Measurements from ENCODE around the gene IL2RA.
"Not testable (repeated sequence)": the region's sequence is repeated elsewhere in the genome, so short reads cannot be mapped to it uniquely, and the experiment has no call there.

Gene IL2RA

DNA sequence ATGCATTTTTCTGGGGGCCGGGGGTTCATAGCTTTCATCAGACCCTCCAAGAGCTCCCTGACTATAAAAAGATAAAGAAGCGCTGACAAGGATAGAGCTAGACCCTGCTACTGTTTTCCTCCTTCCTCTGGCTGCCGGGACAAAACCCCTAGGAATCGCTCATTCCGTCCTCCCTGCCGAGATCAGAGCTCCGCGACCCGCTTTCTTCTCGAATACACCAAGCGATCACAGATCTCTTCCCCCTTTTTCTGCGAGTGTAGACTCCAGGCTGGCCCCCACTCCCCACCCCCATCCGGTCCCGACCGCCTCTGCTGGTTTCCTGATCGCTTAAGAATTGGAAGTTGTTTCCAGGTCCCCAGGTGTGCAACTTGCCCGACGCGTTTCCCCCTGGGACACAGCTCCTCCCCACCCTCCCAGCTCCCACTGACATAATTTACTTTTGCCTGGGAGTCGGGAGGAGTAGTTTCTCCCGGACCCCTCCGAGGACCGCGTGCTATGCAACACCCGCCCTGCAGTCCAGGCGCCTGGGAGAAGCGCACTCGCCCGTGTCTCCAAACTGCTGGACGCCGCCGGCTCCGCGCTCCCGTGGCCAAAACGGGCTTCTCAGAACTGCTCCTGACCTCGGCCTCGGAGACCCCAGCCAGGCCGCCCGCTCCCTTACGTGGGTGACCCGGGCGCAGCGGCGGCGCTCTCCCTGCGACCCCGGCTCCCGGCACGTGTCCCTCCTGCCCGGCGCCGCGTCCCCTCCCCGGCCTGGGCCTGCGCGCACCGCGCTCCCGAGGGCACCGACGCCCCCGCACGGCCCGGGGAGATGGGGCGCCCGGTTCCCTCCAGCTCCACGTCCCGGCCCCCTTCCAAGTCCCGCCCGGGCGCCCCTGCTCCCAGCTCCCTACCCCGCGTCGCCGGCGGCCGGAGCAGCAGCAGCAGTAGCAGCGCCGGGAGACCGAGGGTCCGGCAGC, 85.4 kb downstream of the IL2RA start:
- peak; percentile 72 for DNase-seq

DNA sequence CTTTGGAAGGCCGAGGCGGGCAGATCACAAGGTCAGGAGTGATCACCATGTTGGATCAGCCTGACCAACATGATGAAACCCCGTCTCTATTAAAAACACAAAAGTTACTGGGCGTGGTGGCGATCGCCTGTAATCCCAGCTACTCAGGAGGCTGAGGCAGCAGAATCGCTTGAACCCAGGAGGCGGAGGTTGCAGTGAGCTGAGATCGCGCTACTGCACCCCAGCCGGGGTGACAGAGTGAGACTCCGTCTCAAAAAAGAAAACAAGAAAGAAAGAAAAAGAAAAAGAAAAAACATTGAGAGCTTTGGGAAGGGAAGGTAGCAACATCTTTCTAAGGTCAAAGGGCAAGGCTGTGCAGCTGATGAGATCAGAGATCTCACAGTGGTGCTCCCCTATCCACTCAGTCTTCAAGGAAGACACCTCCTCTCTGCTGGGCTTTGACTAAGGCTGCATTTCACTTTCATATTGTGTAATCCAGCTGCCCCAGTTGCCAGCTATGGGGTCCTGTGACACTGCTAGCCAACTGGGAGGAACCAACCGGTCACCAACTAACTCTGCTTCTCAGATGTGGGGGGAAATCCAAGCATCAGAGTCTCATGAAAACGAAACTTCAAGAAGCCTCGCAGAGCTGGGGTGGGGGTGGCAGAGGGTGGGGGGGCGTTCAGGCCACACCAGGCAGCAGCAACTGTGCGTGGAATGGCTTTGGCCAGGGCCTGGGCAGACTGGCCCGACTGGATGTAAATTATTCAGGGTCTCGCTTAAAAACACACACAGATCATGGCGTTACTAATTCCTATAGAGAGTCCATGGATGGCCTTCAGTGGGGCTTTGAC, 86.3 kb downstream of the IL2RA start:
- peak; percentile 78 for DNase-seq

DNA sequence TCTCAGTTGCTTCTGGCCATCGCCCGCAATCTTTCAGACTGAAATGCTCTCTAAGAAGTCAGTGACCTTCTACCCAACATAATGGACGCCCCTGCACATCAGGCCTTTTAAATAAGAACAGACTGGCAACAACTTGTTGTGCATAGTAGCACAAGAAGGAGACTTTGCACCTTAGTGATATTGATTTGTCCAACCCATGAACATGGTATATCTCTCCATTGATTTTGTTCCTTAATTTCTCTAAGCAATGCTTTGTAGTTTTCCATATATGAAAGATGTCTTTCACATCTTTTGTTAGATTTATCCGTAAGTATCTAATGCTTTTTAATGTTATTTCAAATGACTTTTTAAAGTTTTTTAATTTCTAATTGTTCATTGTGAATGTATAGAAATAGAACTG, 89.1 kb downstream of the IL2RA start:
- DNase-seq, result no peak

DNA sequence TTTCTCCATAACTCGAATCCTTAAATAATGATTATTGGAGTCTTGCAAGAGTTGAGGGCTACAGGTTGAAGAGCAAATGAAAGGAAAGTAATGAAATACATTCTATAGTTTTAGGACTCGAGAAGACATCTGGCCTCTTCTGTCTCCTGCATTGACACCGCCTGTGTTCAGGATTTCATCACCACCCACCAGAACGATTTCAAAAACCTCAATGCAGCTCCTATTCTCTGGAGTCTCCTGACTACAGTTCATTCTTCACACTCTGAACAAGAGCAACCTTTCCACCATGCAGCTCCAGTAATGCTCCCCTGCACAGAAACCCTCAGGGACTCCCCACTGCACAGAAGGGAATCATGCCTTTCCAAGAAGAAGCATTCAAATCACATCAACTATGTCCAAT, 90.3 kb downstream of the IL2RA start:
- DNase-seq, result no peak

DNA sequence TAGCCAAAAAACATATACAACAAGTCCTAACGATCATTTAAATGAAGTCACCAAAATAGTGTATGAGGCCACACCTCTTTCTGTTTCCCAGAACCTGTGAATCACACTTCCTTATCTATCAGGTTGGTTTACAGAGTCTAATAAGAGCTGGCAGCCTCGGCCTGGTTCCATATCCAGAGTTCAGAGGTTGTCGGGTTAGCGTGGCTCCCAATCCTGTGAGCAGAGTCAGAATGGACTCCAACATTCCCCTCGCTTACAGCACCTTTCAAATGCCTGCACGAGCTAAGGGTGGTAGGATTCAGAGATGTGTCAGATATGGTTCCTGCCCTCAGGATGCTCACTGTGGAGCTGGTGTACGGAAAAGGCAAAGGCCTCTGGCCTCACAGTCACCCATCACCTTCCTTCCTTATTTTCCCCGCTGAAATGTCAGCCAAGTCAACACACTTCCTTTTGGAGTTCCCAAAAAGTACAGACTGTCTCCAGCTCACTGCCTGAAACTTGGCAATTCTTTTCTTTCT, 90.8 kb downstream of the IL2RA start:
- peak; percentile 38 for DNase-seq

DNA sequence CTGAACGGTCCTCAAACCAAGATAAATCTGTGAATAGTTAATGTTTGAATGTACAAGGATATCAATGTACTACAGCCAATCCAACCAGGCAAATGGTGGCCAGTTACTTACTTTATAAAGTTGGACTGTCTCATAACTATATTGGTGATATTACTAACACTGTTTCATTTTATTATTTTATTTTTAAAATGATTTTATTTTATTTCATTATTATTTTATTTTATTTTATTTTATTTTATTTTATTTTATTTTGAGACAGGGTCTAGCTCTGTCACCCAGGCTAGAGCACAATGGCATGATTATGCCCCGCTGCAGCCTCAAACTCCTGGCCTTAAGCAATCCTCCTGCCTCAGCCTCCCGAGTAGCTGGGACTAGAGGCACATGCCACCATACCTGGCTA, 91.6 kb downstream of the IL2RA start:
- no peak for DNase-seq

DNA sequence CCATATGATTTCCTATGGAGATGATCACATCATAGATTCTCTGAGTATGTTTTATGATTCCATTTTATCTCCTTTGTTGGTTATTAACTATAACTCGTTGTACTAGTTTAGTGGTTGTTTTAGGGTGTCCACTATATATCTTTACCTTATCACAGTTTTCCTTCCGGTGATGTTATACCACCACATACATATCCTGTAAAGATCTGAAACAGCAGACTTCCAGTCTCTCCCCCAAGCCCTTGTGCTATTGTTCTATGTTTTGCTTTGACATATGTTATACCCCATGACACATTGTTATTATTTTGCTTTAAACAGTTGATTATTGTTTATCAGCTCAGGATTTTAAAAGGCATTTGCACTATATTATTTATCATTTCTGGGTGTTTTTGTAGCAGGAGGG, 92.1 kb downstream of the IL2RA start:
- no peak for DNase-seq

DNA sequence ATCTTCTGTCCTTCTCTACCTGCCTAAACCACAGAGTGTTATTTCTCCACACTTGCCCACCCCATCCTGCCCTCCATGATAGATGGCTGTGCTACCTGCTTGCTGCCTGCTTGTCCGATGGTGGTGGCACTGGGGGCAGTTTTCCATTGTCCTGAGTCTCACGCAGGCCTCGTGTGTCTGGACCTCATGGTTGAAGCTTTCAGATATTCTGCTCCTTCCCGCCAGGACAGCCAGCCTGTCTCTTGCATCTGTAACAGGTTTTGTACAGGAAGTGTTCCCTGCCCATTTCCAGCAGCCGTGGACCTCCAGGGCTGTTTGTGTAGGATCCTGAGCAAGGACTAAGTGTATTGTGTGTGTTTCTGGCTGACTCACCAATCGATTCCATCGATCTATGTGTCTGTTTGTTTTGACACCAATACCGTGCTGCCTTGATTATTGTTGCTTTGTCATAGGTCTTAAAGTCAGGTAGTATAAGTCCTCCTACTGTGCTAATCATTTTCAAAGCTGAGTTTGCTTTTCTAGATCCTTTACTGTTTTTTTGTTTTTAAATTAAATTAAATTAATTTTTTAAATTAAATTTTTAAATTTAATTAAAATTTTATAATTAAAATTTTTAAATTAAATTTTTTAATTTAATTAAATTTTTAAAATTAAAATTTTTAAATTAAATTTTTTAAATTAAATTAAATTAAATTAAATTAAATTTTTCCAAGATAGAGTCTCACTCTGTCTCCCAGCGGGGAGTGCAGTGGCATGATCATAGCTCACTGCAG, 93.3 kb downstream of the IL2RA start:
- no peak for DNase-seq

DNA sequence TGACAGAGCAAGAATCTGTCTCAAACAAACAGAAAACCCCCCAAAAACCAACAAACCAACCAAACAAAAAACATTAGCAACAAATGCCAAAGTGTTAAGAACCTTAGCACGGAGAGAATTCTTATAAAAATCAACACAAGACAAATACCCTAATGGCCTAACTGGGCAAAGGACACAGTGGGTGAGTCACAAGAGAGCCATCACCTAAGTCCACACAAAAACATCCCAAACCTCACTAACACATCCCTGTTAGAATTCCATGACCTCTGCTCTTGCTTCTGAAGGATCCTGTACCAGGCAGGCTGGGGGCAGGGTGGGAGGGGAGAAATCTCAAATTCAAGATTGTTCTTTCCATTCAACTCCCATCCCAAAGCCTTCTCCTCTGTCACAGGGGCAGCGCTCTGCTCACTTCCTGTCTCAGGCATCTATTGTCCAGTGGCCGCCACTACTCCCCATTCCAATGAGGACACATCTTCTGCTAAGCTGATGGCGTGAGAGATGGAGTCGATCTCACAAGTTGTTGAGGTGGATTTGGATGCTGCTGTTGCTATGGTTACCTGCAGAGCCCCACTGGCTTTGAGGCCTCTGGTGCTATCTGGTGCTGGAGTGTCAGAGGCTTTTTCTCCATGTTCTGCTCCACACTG, 94.0 kb downstream of the IL2RA start:
- no peak for DNase-seq

DNA sequence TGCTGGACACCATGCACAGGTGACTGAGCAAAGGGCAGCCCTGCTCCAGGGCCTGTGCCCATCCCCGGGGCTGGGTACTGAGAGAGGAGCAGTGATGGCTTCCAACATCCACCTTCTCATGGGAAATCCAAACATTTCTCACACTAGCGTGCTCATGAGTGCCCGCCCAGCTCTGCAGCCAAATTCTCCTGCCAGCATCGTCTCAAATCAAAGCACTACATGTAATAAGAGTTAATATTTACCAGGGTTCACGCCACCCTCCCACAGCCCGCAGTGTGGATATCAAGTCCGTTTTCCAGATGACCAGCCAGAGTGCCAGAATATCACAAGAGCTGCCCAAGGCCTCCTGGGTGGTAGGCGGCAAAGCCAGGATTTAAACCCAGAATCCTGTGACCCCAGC, 96.9 kb downstream of the IL2RA start:
- no peak for DNase-seq

DNA sequence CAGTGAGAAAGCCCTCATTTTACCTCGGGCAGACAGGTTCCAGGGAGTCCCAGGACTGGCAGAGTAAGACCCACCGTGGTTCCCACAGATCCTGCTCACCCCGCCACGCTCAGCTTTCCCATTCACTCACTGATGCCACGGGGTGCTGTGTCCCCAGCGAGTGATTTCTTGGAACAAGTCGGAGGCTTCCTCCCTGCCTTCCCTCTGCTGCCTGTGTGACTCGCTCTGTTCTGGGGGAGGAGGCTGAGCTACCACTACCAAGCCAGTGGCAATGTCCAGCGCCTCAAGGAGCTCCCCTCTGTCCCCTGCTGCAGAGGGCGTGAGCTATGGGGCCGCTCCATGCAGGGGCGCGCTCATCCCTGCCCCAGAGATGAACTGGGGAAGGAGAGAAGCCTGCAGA, 97.4 kb downstream of the IL2RA start:
- DNase-seq, result no peak

DNA sequence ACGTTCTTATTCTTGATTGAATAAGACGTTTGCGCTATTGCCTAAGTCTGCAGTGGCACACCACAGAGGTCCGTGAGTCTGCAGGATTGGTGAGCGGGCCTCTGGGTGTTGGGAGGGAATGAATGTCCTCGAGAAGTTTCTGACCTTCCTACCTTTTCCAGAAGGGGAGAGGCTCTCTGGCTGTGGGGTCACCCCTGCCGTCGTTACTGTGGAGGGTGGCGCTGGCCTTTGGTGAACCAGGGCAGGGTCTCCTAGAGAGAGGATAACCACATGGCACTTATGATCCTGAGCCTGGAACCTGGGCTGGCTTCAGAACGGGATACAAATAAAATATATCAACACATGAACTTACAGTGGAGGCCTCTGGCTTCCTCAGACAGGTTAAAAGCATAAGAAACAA, 98.6 kb downstream of the IL2RA start:
- no peak for DNase-seq

DNA sequence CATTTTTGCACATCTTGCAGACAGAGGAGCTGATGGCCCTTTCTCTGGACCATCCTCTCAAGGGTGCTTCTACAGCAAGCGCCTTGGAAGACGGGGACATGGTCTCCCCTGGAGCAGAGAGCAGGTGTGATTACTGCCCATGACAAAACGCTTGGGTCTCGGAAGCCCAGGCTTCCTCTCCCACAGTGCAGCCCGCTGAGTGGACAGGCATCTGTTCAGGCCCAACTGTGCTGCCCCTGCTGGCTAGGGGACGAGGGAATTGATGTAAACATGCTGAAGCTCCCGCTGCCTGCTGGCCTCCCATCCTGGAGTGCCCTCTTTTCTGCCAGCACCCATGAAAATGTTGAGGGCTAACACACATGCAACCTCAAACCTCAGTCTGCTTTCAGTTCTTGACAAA, 99.1 kb downstream of the IL2RA start:
- no peak for DNase-seq

DNA sequence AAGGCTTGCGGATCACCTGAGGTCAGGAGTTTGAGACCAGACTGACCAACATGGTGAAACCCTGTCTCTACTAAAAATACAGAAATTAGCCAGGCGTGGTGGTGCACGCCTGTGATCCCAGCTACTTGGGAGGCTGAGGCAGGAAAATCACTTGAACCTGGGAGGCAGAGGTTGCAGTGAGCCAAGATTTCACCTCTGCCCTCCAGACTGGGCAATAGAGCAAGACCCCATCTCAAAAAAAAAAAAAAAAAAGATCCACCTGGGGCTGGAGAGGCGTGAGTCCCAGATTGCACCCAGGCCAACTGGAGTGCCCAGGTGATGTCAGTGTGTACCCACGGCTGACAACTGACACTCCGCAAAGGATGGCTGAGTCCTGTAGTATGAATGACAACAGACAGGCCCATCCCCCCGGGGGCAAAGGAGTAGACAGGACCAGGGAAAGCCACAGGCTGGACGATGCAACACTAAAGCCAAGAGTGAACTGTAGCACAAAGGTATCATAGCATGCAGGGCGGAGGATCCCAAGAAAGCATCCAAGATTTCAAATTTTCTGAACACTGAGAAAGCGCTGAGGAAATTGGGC, 99.7 kb downstream of the IL2RA start:
- not testable (repeated sequence) for DNase-seq

DNA sequence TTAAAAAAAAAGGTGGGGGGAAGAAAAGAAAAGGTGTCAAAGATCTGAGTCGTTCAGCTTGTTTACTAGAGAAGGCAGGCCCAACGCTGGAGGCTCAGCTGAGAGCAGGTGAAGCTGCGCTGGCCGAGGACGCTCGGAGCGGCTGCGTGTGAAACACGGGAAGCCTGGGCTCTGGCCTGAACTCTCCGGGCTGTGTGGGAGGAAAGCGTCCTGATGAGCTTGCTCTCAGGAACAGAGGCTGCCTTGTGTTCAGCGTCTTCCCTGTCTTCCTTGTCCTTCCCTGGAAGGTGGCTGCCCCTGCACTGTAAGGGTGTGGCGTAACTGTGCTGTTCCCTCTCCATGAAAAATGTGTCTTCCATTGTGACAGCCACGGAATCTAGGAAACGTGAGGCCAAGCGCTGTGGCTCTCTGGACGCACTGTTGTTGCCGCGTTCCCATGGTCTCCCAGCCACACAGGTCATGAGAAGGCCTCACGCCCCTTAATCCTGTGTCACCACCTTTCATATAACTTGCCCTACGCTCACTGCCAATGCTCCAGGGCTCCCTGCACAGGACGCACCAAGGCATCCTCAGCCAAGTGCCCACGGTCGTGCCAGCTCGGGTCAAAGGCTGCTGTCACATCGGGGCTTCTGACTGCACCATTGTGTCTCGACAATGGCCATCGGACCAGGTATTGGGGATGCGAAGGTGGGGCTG, 100.6 kb downstream of the IL2RA start:
- no peak for DNase-seq

DNA sequence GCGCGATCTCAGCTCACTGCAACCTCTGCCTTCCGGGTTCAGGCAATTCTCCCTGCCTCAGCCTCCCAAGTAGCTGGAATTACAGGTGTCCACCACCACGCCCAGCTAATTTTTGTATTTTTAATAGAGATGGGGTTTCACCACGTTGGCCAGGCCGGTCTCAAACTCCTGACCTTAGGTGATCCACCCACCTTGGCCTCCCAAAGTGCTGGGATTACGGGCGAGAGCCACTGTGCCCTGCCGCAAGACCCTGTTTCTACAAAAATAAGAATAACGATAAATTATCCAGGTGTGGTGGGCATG, 101.2 kb downstream of the IL2RA start:
- DNase-seq, result not testable (repeated sequence)
